ENCODE results near the gene EXOC4. TPM values are rescaled to one million over a fixed set of nuclear protein-coding genes. Genes with fewer than 3 reads are reported as not detected.
A peak's percentile ranks its signal among the peaks of the same experiment; 100 is the strongest.

EXOC4 gene
- polyA plus RNA-seq, 1 experiment = 45.9 TPM

DNA sequence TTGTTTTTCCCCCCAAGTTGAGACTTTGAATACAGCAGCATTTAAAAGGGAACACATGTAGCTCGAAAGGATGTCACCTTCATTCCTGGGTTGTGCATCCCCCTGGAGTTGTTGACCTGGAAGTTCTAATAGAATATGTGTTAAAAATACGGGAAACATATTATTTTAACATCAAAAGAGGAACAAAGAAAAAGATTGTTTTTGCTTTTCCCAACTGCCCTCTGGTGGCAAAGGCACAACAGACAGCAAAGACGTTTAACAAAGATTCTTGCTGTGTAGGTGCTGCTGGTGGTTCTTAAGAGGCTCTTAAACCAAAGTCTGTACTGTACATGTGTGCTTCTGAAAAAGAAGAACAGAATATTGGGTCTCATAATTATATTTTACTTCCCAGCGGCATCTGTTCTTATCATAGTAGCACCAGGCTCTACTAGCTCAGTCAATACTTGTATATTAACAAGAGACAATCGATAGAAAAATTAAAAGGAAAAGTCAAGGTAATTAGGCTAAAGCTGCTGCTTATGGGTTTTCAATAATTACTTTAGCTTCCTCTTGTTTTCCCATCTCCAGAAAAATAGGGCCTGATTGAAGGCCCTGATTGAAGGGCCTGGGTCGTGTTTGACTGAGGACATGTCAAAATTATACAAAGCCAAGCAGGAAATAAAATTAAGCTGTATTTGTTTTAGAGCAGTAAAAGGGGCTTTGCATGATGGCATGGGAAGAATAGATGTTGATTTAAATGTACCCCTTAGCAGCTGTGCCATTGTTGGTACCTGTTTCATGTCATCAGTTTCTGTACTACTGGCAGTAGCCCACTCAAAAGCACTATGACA lies 490.0 kb downstream of the EXOC4 start:
- Histone ChIP-seq H3K36me3 (ENCODE audit: control insufficient read depth, insufficient read depth, low read length) (no peaks in the 10 kb centered on the region), H3K27me3 (ENCODE audit: control insufficient read depth, insufficient read depth, low read length) (no peaks in the 10 kb centered on the region), H3K4me3 (ENCODE audit: low read depth, low read length) (no peak overlapping the region)
- DNase-seq (ENCODE audit: low read depth) = no peak
- POLR2A ChIA-PET = no interaction called here
- CTCF ChIA-PET = interaction anchor here (0.6 to 2.6 kb wide), 15 partner anchors 8 to 306 kb away, joined by 3 to 9 read pairs (median 3); no protein-coding TSS in a partner anchor
- TF ChIP-seq, protein P1, sequence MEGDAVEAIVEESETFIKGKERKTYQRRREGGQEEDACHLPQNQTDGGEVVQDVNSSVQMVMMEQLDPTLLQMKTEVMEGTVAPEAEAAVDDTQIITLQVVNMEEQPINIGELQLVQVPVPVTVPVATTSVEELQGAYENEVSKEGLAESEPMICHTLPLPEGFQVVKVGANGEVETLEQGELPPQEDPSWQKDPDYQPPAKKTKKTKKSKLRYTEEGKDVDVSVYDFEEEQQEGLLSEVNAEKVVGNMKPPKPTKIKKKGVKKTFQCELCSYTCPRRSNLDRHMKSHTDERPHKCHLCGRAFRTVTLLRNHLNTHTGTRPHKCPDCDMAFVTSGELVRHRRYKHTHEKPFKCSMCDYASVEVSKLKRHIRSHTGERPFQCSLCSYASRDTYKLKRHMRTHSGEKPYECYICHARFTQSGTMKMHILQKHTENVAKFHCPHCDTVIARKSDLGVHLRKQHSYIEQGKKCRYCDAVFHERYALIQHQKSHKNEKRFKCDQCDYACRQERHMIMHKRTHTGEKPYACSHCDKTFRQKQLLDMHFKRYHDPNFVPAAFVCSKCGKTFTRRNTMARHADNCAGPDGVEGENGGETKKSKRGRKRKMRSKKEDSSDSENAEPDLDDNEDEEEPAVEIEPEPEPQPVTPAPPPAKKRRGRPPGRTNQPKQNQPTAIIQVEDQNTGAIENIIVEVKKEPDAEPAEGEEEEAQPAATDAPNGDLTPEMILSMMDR (IDR thresholded peaks at IDR 0.05; ENCODE audit: insufficient read depth, low read depth, low read length) = peak; percentile 61

DNA sequence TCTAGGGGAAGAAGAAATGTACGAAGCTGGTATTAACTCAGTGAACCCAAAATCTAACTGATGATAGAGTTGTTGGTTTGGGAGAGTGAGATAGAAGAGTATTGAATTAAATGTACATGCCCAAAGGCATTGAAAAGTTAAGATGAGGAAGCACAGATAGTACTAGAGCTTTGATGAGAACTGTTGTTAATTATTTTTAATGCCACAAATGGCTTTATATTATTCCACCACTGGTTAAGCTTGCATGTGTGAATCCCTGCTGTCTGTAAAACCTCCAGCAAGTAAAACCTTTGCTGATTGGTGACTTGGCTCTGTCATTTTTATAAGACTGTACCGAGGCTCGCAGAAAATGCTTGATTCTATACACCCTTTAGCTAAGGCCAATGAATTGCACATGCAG lies 491.6 kb downstream of the EXOC4 start:
- POLR2A ChIA-PET = no interaction called here

DNA sequence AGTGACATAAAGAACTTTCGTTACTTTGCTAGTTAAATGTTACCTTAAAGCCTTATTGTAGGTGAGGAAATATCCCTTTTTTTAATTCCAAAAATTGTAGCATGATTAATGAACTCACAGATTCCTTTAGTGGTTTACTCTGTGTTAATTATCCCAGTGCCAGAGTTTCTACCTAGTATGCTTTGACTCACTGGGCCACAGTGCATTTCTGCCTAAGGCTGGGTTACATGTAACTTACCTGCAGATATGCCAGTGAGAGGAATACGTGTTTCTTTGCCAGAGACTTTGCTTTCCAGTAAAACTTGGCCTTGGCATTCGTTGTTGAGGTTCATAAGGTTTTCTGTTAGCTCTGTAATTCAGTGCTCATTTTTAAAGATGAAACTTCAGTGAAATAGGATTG lies 493.4 kb downstream of the EXOC4 start:
- CTCF ChIA-PET = interaction anchor here (1.0 kb wide), 1 partner anchor 10 kb away, joined by 3 read pairs; no protein-coding TSS in a partner anchor

More for the DNA sequence above, 491.6 kb downstream of the EXOC4 start:
- Histone ChIP-seq H3K27me3 (ENCODE audit: control insufficient read depth, insufficient read depth, low read length) (no peaks in the 10 kb centered on the region), H3K4me3 (ENCODE audit: low read depth, low read length) (no peak overlapping the region), H3K36me3 (ENCODE audit: control insufficient read depth, insufficient read depth, low read length) (no peaks in the 10 kb centered on the region)
- TF ChIP-seq, protein P1 (IDR thresholded peaks at IDR 0.05; ENCODE audit: insufficient read depth, low read depth, low read length) = no peak
- no peak for DNase-seq (ENCODE audit: low read depth)
- CTCF ChIA-PET = interaction anchor here (0.9 to 2.6 kb wide), 5 partner anchors 9 to 187 kb away, joined by 3 to 9 read pairs (median 5); no protein-coding TSS in a partner anchor

DNA sequence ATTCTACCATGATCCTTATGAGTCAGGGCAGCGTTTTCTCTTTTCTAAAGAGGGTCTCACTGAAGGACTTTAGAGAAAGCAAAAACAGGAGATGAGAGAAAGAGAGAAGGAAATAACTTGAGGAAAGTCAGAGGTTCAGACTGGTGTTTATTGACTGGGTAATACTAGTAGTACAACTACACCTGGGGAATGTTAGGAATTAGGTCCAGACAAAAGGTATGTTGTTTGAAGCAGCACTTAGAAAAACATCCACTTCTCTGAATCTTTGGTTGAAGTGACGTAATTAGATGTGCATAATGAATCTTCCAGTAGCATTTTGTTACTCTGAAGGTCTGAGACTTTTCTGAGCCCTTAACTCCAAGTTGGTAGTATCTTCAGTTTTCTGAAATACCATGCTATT lies 494.0 kb downstream of the EXOC4 start:
- POLR2A ChIA-PET = interaction anchor here (0.7 kb wide), 1 partner anchor 1084 kb away, joined by 4 read pairs; no protein-coding TSS in a partner anchor
- no peak for DNase-seq (ENCODE audit: low read depth)
- no peaks in the 10 kb centered on the region for H3K36me3 ChIP-seq (ENCODE audit: control insufficient read depth, insufficient read depth, low read length)
- H3K4me3 ChIP-seq (ENCODE audit: low read depth, low read length) = no peak overlapping the region
- no peaks in the 10 kb centered on the region for H3K27me3 ChIP-seq (ENCODE audit: control insufficient read depth, insufficient read depth, low read length)
- CTCF ChIA-PET = interaction anchor here (1.0 kb wide), 1 partner anchor 10 kb away, joined by 3 read pairs; no protein-coding TSS in a partner anchor
- TF ChIP-seq, protein P1 (IDR thresholded peaks at IDR 0.05; ENCODE audit: insufficient read depth, low read depth, low read length) = no peak

More for the DNA sequence above, 493.4 kb downstream of the EXOC4 start:
- TF ChIP-seq, protein P1 (IDR thresholded peaks at IDR 0.05; ENCODE audit: insufficient read depth, low read depth, low read length) = no peak
- POLR2A ChIA-PET = interaction anchor here (0.7 kb wide), 1 partner anchor 1084 kb away, joined by 4 read pairs; no protein-coding TSS in a partner anchor
- no peak for DNase-seq (ENCODE audit: low read depth)
- Histone ChIP-seq H3K4me3 (ENCODE audit: low read depth, low read length) (no peak overlapping the region), H3K27me3 (ENCODE audit: control insufficient read depth, insufficient read depth, low read length) (no peaks in the 10 kb centered on the region), H3K36me3 (ENCODE audit: control insufficient read depth, insufficient read depth, low read length) (no peaks in the 10 kb centered on the region)
